ENCODE measurements around the gene MSH5. TPM values are rescaled to one million over a fixed set of nuclear protein-coding genes. Genes with fewer than 3 reads are reported as not detected.
"Not testable (repeated sequence)": the region's sequence is repeated elsewhere in the genome, so short reads cannot be mapped to it uniquely, and the experiment has no call there.

Gene MSH5
- total RNA-seq, 1 experiment from 2014 or later, result 38.1 TPM

DNA sequence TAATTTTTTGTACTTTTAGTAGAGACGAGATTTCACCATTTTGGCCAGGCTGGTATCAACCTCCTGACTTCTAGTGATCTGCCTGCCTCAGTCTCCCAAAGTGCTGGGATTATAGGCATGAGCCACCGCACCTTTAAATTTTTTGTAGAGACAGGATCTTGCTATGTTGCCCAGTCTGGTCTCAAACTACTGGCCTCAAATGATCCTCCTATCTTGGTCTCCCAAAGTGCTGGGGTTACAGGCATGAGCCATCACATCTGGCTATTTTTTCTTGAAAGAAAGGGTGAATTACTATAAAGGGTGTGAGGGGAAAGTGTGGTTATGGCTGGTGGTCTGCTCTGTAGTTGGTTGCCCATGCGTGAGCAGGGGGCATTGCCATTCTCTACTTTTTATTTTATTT lies 31.6 kb upstream of the MSH5 start:
- in situ Hi-C loops (cut with HindIII; ENCODE audit: low pct_unique_long_range_greater_than_20kb, low sequenced_read_pairs), result no loop called here
- ChIA-PET POLR2A (no interaction called here), CTCF (no interaction called here)
- Histone ChIP-seq H3K36me3 (ENCODE audit: control insufficient read depth, insufficient read depth, low read length) (no peaks in the 10 kb centered on the region), H3K4me1 (ENCODE audit: control insufficient read depth, insufficient read depth, low read length) (no peaks in the 10 kb centered on the region; the same call in 1 of the 2 replicates), H3K4me3 (ENCODE audit: low read depth in 2 of 2, low read length in 2 of 2) (no peak overlapping the region), H3K27ac (ENCODE audit: low read length) (no peak overlapping the region), H3K27me3 (ENCODE audit: control insufficient read depth, insufficient read depth, low read length) (no peaks in the 10 kb centered on the region), H3K9me3 (ENCODE audit: control insufficient read depth, insufficient read depth, low read depth, low read length) (no peaks in the 10 kb centered on the region)
- no TSS peak for BruUV-seq (replicated peaks)
- TF ChIP-seq REST (IDR thresholded peaks at IDR 0.05; ENCODE audit: insufficient read depth in 1 of 2, low read depth in 2 of 2, low read length in 1 of 2), result no peak
- TF ChIP-seq POLR2AphosphoS5 (IDR thresholded peaks at IDR 0.05; ENCODE audit: low read depth, low read length), result no peak
- TF ChIP-seq SIN3A (IDR thresholded peaks at IDR 0.05; ENCODE audit: borderline replicate concordance, insufficient read depth, low read depth, low read length), result no peak
- TF ChIP-seq, protein P1, sequence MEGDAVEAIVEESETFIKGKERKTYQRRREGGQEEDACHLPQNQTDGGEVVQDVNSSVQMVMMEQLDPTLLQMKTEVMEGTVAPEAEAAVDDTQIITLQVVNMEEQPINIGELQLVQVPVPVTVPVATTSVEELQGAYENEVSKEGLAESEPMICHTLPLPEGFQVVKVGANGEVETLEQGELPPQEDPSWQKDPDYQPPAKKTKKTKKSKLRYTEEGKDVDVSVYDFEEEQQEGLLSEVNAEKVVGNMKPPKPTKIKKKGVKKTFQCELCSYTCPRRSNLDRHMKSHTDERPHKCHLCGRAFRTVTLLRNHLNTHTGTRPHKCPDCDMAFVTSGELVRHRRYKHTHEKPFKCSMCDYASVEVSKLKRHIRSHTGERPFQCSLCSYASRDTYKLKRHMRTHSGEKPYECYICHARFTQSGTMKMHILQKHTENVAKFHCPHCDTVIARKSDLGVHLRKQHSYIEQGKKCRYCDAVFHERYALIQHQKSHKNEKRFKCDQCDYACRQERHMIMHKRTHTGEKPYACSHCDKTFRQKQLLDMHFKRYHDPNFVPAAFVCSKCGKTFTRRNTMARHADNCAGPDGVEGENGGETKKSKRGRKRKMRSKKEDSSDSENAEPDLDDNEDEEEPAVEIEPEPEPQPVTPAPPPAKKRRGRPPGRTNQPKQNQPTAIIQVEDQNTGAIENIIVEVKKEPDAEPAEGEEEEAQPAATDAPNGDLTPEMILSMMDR (IDR thresholded peaks at IDR 0.05), result no peak
- TF ChIP-seq TCF7L2 (IDR thresholded peaks at IDR 0.05; ENCODE audit: low read depth, low read length), result no peak
- intact Hi-C loops (cut with micrococcal nuclease; ENCODE audit: unreplicated experiment), result no loop called here
- DNase-seq (ENCODE audit: low read depth, low spot score) (no peak), ATAC-seq (no peak)

- ATAC-seq; CTCF ChIA-PET; H3K4me3 ChIP-seq (ENCODE audit: low read depth in 2 of 2, low read length in 2 of 2); H3K27me3 ChIP-seq (ENCODE audit: control insufficient read depth, insufficient read depth, low read length); DNase-seq (ENCODE audit: low read depth, low spot score); BruUV-seq (replicated peaks); H3K27ac ChIP-seq (ENCODE audit: low read length); in situ Hi-C loops (cut with HindIII; ENCODE audit: low pct_unique_long_range_greater_than_20kb, low sequenced_read_pairs); H3K4me1 ChIP-seq (ENCODE audit: control insufficient read depth, insufficient read depth, low read length); intact Hi-C loops (cut with micrococcal nuclease; ENCODE audit: unreplicated experiment); H3K36me3 ChIP-seq (ENCODE audit: control insufficient read depth, insufficient read depth, low read length); H3K9me3 ChIP-seq (ENCODE audit: control insufficient read depth, insufficient read depth, low read depth, low read length): not testable (repeated sequence)
- POLR2A ChIA-PET, result interaction anchor here (0.7 kb wide), 2 partner anchors 24 to 163 kb away, joined by 3 read pairs; partner anchors contain the start of gene ATP6V1G2
Observed at GRCh38 chr6:31709157-31709556, 30.6 kb upstream of the MSH5 start.

GRCh38 chr6:31710523-31711219 lies 29.1 kb upstream of the MSH5 start:
- Histone ChIP-seq H3K27me3 (ENCODE audit: control insufficient read depth, insufficient read depth, low read length) (no peaks in the 10 kb centered on the region), H3K36me3 (ENCODE audit: control insufficient read depth, insufficient read depth, low read length) (no peaks in the 10 kb centered on the region), H3K4me3 (ENCODE audit: low read depth in 2 of 2, low read length in 2 of 2) (no peak overlapping the region), H3K9me3 (ENCODE audit: control insufficient read depth, insufficient read depth, low read depth, low read length) (no peaks in the 10 kb centered on the region), H3K27ac (ENCODE audit: low read length) (no peak overlapping the region), H3K4me1 (ENCODE audit: control insufficient read depth, insufficient read depth, low read length) (no peaks in the 10 kb centered on the region; the same call in 1 of the 2 replicates)
- ATAC-seq, result no peak
- TF ChIP-seq POLR2AphosphoS5 (IDR thresholded peaks at IDR 0.05; ENCODE audit: low read depth, low read length) (no peak), TCF7L2 (IDR thresholded peaks at IDR 0.05; ENCODE audit: low read depth, low read length) (no peak), SIN3A (IDR thresholded peaks at IDR 0.05; ENCODE audit: borderline replicate concordance, insufficient read depth, low read depth, low read length) (no peak), REST (IDR thresholded peaks at IDR 0.05; ENCODE audit: insufficient read depth in 1 of 2, low read depth in 2 of 2, low read length in 1 of 2) (no peak)
- TF ChIP-seq, protein P1 (IDR thresholded peaks at IDR 0.05), result no peak
- in situ Hi-C loops (cut with HindIII; ENCODE audit: low pct_unique_long_range_greater_than_20kb, low sequenced_read_pairs), result no loop called here
- DNase-seq (ENCODE audit: low read depth, low spot score), result no peak
- no TSS peak for BruUV-seq (replicated peaks)
- intact Hi-C loops (cut with micrococcal nuclease; ENCODE audit: unreplicated experiment), result no loop called here
- POLR2A ChIA-PET, result no interaction called here
- CTCF ChIA-PET, result no interaction called here

All from Panc1 (cell line).